IMR-90 (cell line): ENCODE measurements around the gene RIPK4. TPM values are rescaled to one million over a fixed set of nuclear protein-coding genes. Genes with fewer than 3 reads are reported as not detected.

Experiments
- ATAC-seq: fragments of 200-7000 bp; cut with Tn5 transposase; 2 replicates; pipeline ENCODE4 v1.9.1; 2020; ENCODE audit warnings: low read depth, mild to moderate bottlenecking, moderate library complexity
- BruUV-seq: library from RNA; stranded (reverse); fragments of 400-500 nt; replicated peaks from 2 replicates; lab custom pipeline; 2021; lab: Mats Ljungman, UMichigan
- CTCF ChIA-PET: fragments of 300-600 bp; formaldehyde crosslinking; extraction: SDS; loops from one replicate; lab custom pipeline; 2021; ENCODE audit warnings: antibody characterized with exemption; lab: Yijun Ruan, JAX
- POLR2A ChIA-PET: fragments of 300-600 bp; sonication (Branson Sonifier 250); formaldehyde crosslinking; loops from one replicate; lab custom pipeline; 2022; ENCODE audit warnings: antibody characterized with exemption; ENCODE audit not compliant: unreplicated experiment; lab: Charles Lee
- DNase-seq: peaks from one replicate; pipeline ENCODE4 v3.0.0; 2013
- H2AFZ ChIP-seq: replicated peaks from 2 replicates; pipeline ENCODE3; 2013; ENCODE audit warnings: low read length, mild to moderate bottlenecking; ENCODE audit not compliant: poor library complexity
- H2AK5ac ChIP-seq: 2 replicates; pipeline ENCODE4 v1.6.1; 2013; ENCODE audit warnings: low read depth, low read length, inconsistent platforms
- H2AK9ac ChIP-seq: replicated peaks from 2 replicates; pipeline ENCODE3; 2013; ENCODE audit warnings: mild to moderate bottlenecking, low read depth, low read length, moderate library complexity; ENCODE audit not compliant: poor library complexity
- H2BK120ac ChIP-seq: 2 replicates; pipeline ENCODE4 v1.6.1; 2013; ENCODE audit warnings: low read depth, low read length, inconsistent platforms
- H2BK15ac ChIP-seq: 3 replicates; pipeline ENCODE4 v1.6.1; 2013; ENCODE audit warnings: low read depth, low read length, inconsistent platforms
- H2BK20ac ChIP-seq: 2 replicates; pipeline ENCODE4 v1.6.1; 2013; ENCODE audit warnings: low read depth, mild to moderate bottlenecking, inconsistent platforms, low read length, moderate library complexity
- H2BK5ac ChIP-seq: 2 replicates; pipeline ENCODE4 v1.6.1; 2013; ENCODE audit warnings: mild to moderate bottlenecking, low read depth, low read length, inconsistent platforms; ENCODE audit not compliant: poor library complexity, severe bottlenecking
- H3K14ac ChIP-seq: replicated peaks from 2 replicates; pipeline ENCODE4 v1.6.1; 2013; ENCODE audit warnings: low read depth, low read length, inconsistent platforms
- H3K18ac ChIP-seq: 2 replicates; pipeline ENCODE4 v1.6.1; 2013; ENCODE audit warnings: low read depth, low read length, control low read depth
- H3K23ac ChIP-seq: 2 replicates; pipeline ENCODE4 v1.6.1; 2013; ENCODE audit warnings: low read depth, low read length, inconsistent platforms
- H3K27ac ChIP-seq: 2 replicates; pipeline ENCODE4 v1.5.1; 2013; ENCODE audit warnings: mild to moderate bottlenecking, control low read depth, low read length; ENCODE audit not compliant: insufficient read depth
- H3K27me3 ChIP-seq: 2 replicates; pipeline ENCODE4 v1.6.1; 2013; ENCODE audit warnings: low read length; ENCODE audit not compliant: control insufficient read depth, insufficient read depth
- H3K36me3 ChIP-seq: 2 replicates; pipeline ENCODE4 v1.6.1; 2013; ENCODE audit warnings: low read length, mixed read lengths; ENCODE audit not compliant: control insufficient read depth, insufficient read depth
- H3K4ac ChIP-seq: 2 replicates; pipeline ENCODE4 v1.6.1; 2013; ENCODE audit warnings: low read depth, low read length, inconsistent platforms
- H3K4me1 ChIP-seq: 2 replicates; pipeline ENCODE4 v1.6.1; 2013; ENCODE audit warnings: low read length, mixed read lengths; ENCODE audit not compliant: control insufficient read depth, insufficient read depth
- H3K4me2 ChIP-seq: 2 replicates; pipeline ENCODE4 v1.6.1; 2013; ENCODE audit warnings: low read depth, mild to moderate bottlenecking, control low read depth, low read length, moderate library complexity
- H3K4me3 ChIP-seq: 2 replicates; pipeline ENCODE4 v1.5.1; 2013; ENCODE audit warnings: low read depth, mild to moderate bottlenecking, control low read depth, low read length, moderate library complexity; ENCODE audit not compliant: insufficient read depth
- H3K56ac ChIP-seq: 2 replicates; pipeline ENCODE4 v1.6.1; 2013; ENCODE audit warnings: low read length, inconsistent platforms; ENCODE audit not compliant: insufficient read depth; ENCODE audit errors: extremely low read depth
- H3K79me1 ChIP-seq, 2 experiments: 2 replicates each; pipeline ENCODE4 v1.6.1; 2013; ENCODE audit warnings: low read length in 2 of 2, inconsistent platforms in 1 of 2, low read depth in 1 of 2
- H3K9ac ChIP-seq: 2 replicates; pipeline ENCODE4 v1.6.1; 2013; ENCODE audit warnings: low read depth, low read length, control low read depth
- H3K9me1 ChIP-seq: 2 replicates; pipeline ENCODE4 v1.6.1; 2013; ENCODE audit warnings: low read length, inconsistent platforms; ENCODE audit not compliant: insufficient read depth
- H3K9me3 ChIP-seq: 2 replicates; pipeline ENCODE4 v1.6.1; 2013; ENCODE audit warnings: low read length; ENCODE audit not compliant: control insufficient read depth, insufficient read depth
- H4K20me1 ChIP-seq: 2 replicates; pipeline ENCODE4 v1.6.1; 2013; ENCODE audit warnings: low read length, inconsistent platforms; ENCODE audit not compliant: insufficient read depth
- H4K5ac ChIP-seq: 2 replicates; pipeline ENCODE4 v1.6.1; 2013; ENCODE audit warnings: mild to moderate bottlenecking, low read depth, low read length, control low read depth
- H4K8ac ChIP-seq, 2 experiments: 2 replicates each; pipeline ENCODE4 v1.6.1; 2013; ENCODE audit warnings: low read depth in 2 of 2, low read length in 2 of 2, control low read depth in 1 of 2, inconsistent platforms in 1 of 2
- H4K91ac ChIP-seq: 2 replicates; pipeline ENCODE4 v1.6.1; 2013; ENCODE audit warnings: low read depth, low read length, inconsistent platforms; ENCODE audit not compliant: insufficient read depth
- BHLHE40 ChIP-seq: fragments of 150-350 bp; IDR thresholded peaks from 2 replicates; pipeline ENCODE4 v1.6.1; 2016; ENCODE audit warnings: mild to moderate bottlenecking, low read depth, low read length
- CEBPB ChIP-seq: IDR thresholded peaks from 2 replicates; pipeline ENCODE4 v1.6.1; 2012; ENCODE audit warnings: low read depth, low read length, improper control_type of control experiment
- FOS ChIP-seq: fragments of 150-350 bp; IDR thresholded peaks from 2 replicates; pipeline ENCODE4 v1.6.1; 2016; ENCODE audit warnings: low read depth, low read length
- MAFK ChIP-seq: IDR thresholded peaks from 2 replicates; pipeline ENCODE4 v1.6.1; 2012; ENCODE audit warnings: low read depth, low read length, improper control_type of control experiment
- MXI1 ChIP-seq: IDR thresholded peaks from 2 replicates; pipeline ENCODE4 v1.6.1; 2012; ENCODE audit warnings: low read depth, mild to moderate bottlenecking, low read length, moderate library complexity, borderline replicate concordance
- POLR2A ChIP-seq: IDR thresholded peaks from 2 replicates; pipeline ENCODE4 v1.6.1; 2012; ENCODE audit warnings: mild to moderate bottlenecking, low read depth, low read length
- RAD21 ChIP-seq: IDR thresholded peaks from 2 replicates; pipeline ENCODE4 v1.6.1; 2012; ENCODE audit warnings: low read length, improper control_type of control experiment
- RCOR1 ChIP-seq: IDR thresholded peaks from 2 replicates; pipeline ENCODE4 v1.6.1; 2012; ENCODE audit warnings: mild to moderate bottlenecking, low read length, improper control_type of control experiment; ENCODE audit not compliant: insufficient replicate concordance
- RFX5 ChIP-seq: IDR thresholded peaks from 2 replicates; pipeline ENCODE4 v1.8.0; 2012; ENCODE audit warnings: low read depth, mild to moderate bottlenecking, low read length, moderate library complexity
- SMC3 ChIP-seq: fragments of 150-350 bp; IDR thresholded peaks from 2 replicates; pipeline ENCODE4 v1.6.1; 2016; ENCODE audit warnings: low read depth, mild to moderate bottlenecking, antibody characterized with exemption, low read length, moderate library complexity
- WGBS, 2 experiments: methylation state at CpG; one replicate each; pipeline versions ENCODE4 v1.1.5 to v1.1.7; 2013; ENCODE audit warnings: missing lambda C conversion rate in 2 of 2; ENCODE audit not compliant: insufficient read length in 1 of 2; ENCODE audit errors: extremely low coverage in 2 of 2; 5-methylcytosine and 5-hydroxymethylcytosine counted together
- dilution Hi-C: fragments of 300-500 bp; cut with HindIII; formaldehyde crosslinking; loops from one replicate; pipeline ENCODE4 v1.14.3; 2018; ENCODE audit warnings: low sequenced_read_pairs; ENCODE audit not compliant: unreplicated experiment
- in situ Hi-C: fragments of 300-500 bp; cut with MboI; formaldehyde crosslinking; loops from 3 replicates; pipeline ENCODE4 v1.14.3; 2019; ENCODE audit warnings: low sequenced_read_pairs, inconsistent platforms, mixed read lengths
- intact Hi-C: fragments of 100-400 bp; cut with micrococcal nuclease; formaldehyde crosslinking; loops from 2 replicates; pipeline ENCODE4 v1.10.0; 2022
- polyA plus RNA-seq, 3 experiments: library from polyadenylated mRNA; depleted of rRNA; stranded (reverse); fragments of >200 nt; gene quantifications; 2 replicates each; pipeline ENCODE4 v1.2.3, GENCODE V29; 2012; ENCODE audit warnings: low replicate concordance in 1 of 3
- total RNA-seq: library from RNA; depleted of rRNA; stranded (reverse); fragments of >200 nt; gene quantifications from 2 replicates; pipeline ENCODE4 v1.2.3, GENCODE V29; 2012
- TF ChIP-seq, protein P1 (sequence below): fragments of 150-350 bp; IDR thresholded peaks from 2 replicates; pipeline ENCODE4 v1.6.1; 2016; ENCODE audit warnings: low read depth, mild to moderate bottlenecking, low read length, moderate library complexity, borderline replicate concordance
- TF ChIP-seq, protein P2 (sequence below): fragments of 150-350 bp; IDR thresholded peaks from 2 replicates; pipeline ENCODE4 v1.6.1; 2017; ENCODE audit warnings: mild to moderate bottlenecking, antibody characterized with exemption, low read length, low read depth

The RIPK4 gene
- total and polyA plus RNA-seq, 2 of the 4 experiments (the other 2 are of a cell fraction) = under 0.01 to 0.03 TPM

DNA sequence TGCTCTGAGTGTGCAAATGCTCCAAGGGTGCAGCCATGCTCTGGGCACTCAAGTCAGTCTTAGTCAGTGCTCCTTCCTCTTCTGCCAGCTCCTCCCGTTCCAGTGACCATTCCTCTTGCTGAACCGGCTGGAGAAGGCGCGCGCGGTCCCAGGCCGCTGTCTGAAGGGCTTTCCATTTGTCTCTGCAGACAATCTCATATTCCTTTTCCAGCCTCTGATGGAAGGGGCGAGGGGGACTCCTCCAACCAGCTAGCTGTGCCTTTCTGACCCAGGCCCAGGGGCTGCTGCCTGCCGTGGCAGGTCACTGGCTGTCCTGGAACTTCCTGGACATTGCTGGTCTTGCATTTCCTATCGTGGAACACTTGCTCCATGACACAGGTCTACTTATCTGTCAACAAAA is 67.5 kb downstream of the RIPK4 start:
- Histone ChIP-seq H3K18ac (no peak overlapping the region), H2AK9ac (no peak overlapping the region), H2BK20ac (no peak overlapping the region), H3K79me1 (no peaks in the 10 kb centered on the region), H2BK15ac (no peak overlapping the region), H4K8ac (no peak overlapping the region), H2BK120ac (no peak overlapping the region), H3K27me3 (peaks cover 49% of the 10 kb centered on the region), H3K27ac (no peak overlapping the region), H3K9me1 (no peaks in the 10 kb centered on the region), H2BK5ac (no peak overlapping the region), H3K14ac (no peak overlapping the region), H4K91ac (no peak overlapping the region), H3K9ac (no peak overlapping the region), H3K36me3 (no peaks in the 10 kb centered on the region), H3K4me2 (no peak overlapping the region), H3K4me1 (no peaks in the 10 kb centered on the region), H3K56ac (no peak overlapping the region), H3K9me3 (peaks cover 4% of the 10 kb centered on the region; the same call in 1 of the 2 replicates), H3K4ac (no peak overlapping the region), H2AK5ac (no peak overlapping the region), H3K23ac (no peak overlapping the region), H4K20me1 (no peaks in the 10 kb centered on the region), H3K4me3 (no peak overlapping the region), H4K5ac (no peak overlapping the region), H2AFZ (no peak overlapping the region)
- WGBS, 2 experiments = 87% methylated on average over 6 of the region's 10 CpGs; no CpG with 5 or more reads in 1 of the 2 experiments
- POLR2A ChIA-PET = no interaction called here
- intact Hi-C loops = no loop called here
- ATAC-seq = no peak
- dilution Hi-C loops = no loop called here
- no peak for TF ChIP-seq MAFK
- TF ChIP-seq CEBPB = no peak
- no peak for TF ChIP-seq RCOR1
- no peak for TF ChIP-seq SMC3
- TF ChIP-seq FOS = no peak
- no peak for TF ChIP-seq POLR2A
- no peak for TF ChIP-seq BHLHE40
- no peak for TF ChIP-seq RFX5
- no peak for TF ChIP-seq RAD21
- no peak for TF ChIP-seq MXI1
- TF ChIP-seq, protein P1, sequence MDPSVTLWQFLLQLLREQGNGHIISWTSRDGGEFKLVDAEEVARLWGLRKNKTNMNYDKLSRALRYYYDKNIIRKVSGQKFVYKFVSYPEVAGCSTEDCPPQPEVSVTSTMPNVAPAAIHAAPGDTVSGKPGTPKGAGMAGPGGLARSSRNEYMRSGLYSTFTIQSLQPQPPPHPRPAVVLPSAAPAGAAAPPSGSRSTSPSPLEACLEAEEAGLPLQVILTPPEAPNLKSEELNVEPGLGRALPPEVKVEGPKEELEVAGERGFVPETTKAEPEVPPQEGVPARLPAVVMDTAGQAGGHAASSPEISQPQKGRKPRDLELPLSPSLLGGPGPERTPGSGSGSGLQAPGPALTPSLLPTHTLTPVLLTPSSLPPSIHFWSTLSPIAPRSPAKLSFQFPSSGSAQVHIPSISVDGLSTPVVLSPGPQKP = no peak
- TF ChIP-seq, protein P2, sequence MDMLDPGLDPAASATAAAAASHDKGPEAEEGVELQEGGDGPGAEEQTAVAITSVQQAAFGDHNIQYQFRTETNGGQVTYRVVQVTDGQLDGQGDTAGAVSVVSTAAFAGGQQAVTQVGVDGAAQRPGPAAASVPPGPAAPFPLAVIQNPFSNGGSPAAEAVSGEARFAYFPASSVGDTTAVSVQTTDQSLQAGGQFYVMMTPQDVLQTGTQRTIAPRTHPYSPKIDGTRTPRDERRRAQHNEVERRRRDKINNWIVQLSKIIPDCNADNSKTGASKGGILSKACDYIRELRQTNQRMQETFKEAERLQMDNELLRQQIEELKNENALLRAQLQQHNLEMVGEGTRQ = no peak
- CTCF ChIA-PET = no interaction called here
- no peak for DNase-seq
- in situ Hi-C loops = no loop called here
- BruUV-seq = no TSS peak
